HG03135 (cell line): ENCODE data around the gene EIPR1.
"Not testable (repeated sequence)": the region's sequence is repeated elsewhere in the genome, so short reads cannot be mapped to it uniquely, and the experiment has no call there.

Experiments used
- ATAC-seq: cut with Tn5 transposase; IDR thresholded peaks from one replicate; pipeline ENCODE4 v1.9.1; 2021; ENCODE audit warnings: mild to moderate bottlenecking, moderate library complexity; ENCODE audit not compliant: unreplicated experiment

The EIPR1 gene

GRCh38 chr2:3361518-3362389, 15.9 kb downstream of the EIPR1 start:
- ATAC-seq = no peak

GRCh38 chr2:3357926-3358325, 19.7 kb downstream of the EIPR1 start:
- ATAC-seq = no peak

GRCh38 chr2:3357446-3357845, 20.2 kb downstream of the EIPR1 start:
- not testable (repeated sequence) for ATAC-seq

- ATAC-seq = no peak
Measured at GRCh38 chr2:3356799-3357198, 20.8 kb downstream of the EIPR1 start.

- ATAC-seq = no peak
Measured at GRCh38 chr2:3355951-3356569, 21.6 kb downstream of the EIPR1 start.

- no peak for ATAC-seq
Measured at GRCh38 chr2:3354986-3355385, 22.6 kb downstream of the EIPR1 start.

GRCh38 chr2:3349211-3349693, 28.4 kb downstream of the EIPR1 start:
- ATAC-seq = no peak

GRCh38 chr2:3348767-3349166, 28.9 kb downstream of the EIPR1 start:
- no peak for ATAC-seq

- no peak for ATAC-seq
Measured at GRCh38 chr2:3345621-3346020, 32.0 kb downstream of the EIPR1 start.

- no peak for ATAC-seq
Measured at GRCh38 chr2:3344897-3345296, 32.7 kb downstream of the EIPR1 start.

- ATAC-seq = no peak
Measured at GRCh38 chr2:3343012-3343411, 34.6 kb downstream of the EIPR1 start.

GRCh38 chr2:3342324-3342723, 35.3 kb downstream of the EIPR1 start:
- ATAC-seq = no peak

GRCh38 chr2:3341336-3341735, 36.3 kb downstream of the EIPR1 start:
- ATAC-seq = no peak

GRCh38 chr2:3340144-3340543, 37.5 kb downstream of the EIPR1 start:
- ATAC-seq = no peak

- no peak for ATAC-seq
Measured at GRCh38 chr2:3338340-3338739, 39.3 kb downstream of the EIPR1 start.

- no peak for ATAC-seq
Measured at GRCh38 chr2:3336844-3337243, 40.8 kb downstream of the EIPR1 start.

GRCh38 chr2:3334392-3335345, 42.9 kb downstream of the EIPR1 start:
- no peak for ATAC-seq

- ATAC-seq = no peak
Measured at GRCh38 chr2:3332133-3332532, 45.5 kb downstream of the EIPR1 start.

GRCh38 chr2:3329491-3329890, 48.1 kb downstream of the EIPR1 start:
- ATAC-seq = no peak

GRCh38 chr2:3326871-3327270, 50.7 kb downstream of the EIPR1 start:
- ATAC-seq = no peak

GRCh38 chr2:3326182-3326537, 51.5 kb downstream of the EIPR1 start:
- no peak for ATAC-seq
